ENCODE results near the gene GRID1.

Gene GRID1

GRCh38 chr10:86281396-86281795 lies 85.2 kb downstream of the GRID1 start (continued):
- no peak for TF ChIP-seq REPIN1 (tag by site-specific recombination; IDR thresholded peaks at IDR 0.05; ENCODE audit: low read depth)
- TF ChIP-seq REST (tag by site-specific recombination; IDR thresholded peaks at IDR 0.05): no peak
- TF ChIP-seq ZNF626 (tag by site-specific recombination; IDR thresholded peaks at IDR 0.05): no peak

DNA sequence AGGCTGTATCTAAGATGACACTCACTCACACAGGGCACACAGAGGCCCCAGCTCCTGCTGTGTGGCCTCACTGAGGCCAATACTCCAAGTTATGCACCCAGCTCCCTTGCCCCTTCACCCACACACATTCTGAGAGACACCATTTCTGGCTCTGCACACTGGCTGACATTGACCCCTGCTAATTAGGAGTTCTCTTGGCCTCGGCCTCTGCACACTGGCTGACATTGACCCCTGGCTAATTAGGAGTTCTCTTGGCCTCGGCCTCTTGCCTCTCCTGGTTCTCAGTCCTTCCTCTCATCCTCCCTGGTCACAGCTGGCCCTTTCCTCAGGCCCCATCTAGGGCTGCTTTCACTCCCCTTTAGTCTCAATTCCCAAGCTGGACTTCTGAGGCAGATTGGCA lies 97.3 kb downstream of the GRID1 start:
- H3K27ac ChIP-seq (ENCODE audit: extremely low read depth, low read depth, low read length): no peak overlapping the region
- ChIA-PET POLR2A (no interaction called here), CTCF (interaction anchor here (1.1 to 1.5 kb wide), 2 partner anchors 9 to 11 kb away, joined by 3 read pairs; no protein-coding TSS in a partner anchor)
- no peaks in the 10 kb centered on the region for H3K36me3 ChIP-seq (ENCODE audit: control insufficient read depth in 2 of 2, insufficient read depth in 1 of 2, low read length in 2 of 2)
- no peaks in the 10 kb centered on the region for H3K4me1 ChIP-seq (ENCODE audit: control insufficient read depth, insufficient read depth, low read length)
- no peak for TF ChIP-seq YY1 (tag by site-specific recombination; IDR thresholded peaks at IDR 0.05)
- TF ChIP-seq ZNF660 (tag by site-specific recombination; IDR thresholded peaks at IDR 0.05): no peak
- no peak for TF ChIP-seq ZNF266 (tag by site-specific recombination; IDR thresholded peaks at IDR 0.05; ENCODE audit: low read depth)
- TF ChIP-seq, protein P1, sequence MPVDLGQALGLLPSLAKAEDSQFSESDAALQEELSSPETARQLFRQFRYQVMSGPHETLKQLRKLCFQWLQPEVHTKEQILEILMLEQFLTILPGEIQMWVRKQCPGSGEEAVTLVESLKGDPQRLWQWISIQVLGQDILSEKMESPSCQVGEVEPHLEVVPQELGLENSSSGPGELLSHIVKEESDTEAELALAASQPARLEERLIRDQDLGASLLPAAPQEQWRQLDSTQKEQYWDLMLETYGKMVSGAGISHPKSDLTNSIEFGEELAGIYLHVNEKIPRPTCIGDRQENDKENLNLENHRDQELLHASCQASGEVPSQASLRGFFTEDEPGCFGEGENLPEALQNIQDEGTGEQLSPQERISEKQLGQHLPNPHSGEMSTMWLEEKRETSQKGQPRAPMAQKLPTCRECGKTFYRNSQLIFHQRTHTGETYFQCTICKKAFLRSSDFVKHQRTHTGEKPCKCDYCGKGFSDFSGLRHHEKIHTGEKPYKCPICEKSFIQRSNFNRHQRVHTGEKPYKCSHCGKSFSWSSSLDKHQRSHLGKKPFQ (tag by site-specific recombination; IDR thresholded peaks at IDR 0.05): no peak
- no peak for TF ChIP-seq RBAK (tag by site-specific recombination; IDR thresholded peaks at IDR 0.05)
- TF ChIP-seq, protein P2, sequence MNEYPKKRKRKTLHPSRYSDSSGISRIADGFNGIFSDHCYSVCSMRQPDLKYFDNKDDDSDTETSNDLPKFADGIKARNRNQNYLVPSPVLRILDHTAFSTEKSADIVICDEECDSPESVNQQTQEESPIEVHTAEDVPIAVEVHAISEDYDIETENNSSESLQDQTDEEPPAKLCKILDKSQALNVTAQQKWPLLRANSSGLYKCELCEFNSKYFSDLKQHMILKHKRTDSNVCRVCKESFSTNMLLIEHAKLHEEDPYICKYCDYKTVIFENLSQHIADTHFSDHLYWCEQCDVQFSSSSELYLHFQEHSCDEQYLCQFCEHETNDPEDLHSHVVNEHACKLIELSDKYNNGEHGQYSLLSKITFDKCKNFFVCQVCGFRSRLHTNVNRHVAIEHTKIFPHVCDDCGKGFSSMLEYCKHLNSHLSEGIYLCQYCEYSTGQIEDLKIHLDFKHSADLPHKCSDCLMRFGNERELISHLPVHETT (tag by site-specific recombination; IDR thresholded peaks at IDR 0.05): no peak
- TF ChIP-seq ZBTB21 (tag by site-specific recombination; IDR thresholded peaks at IDR 0.05): no peak
- TF ChIP-seq ZBTB26 (tag by site-specific recombination; optimal IDR thresholded peaks at IDR 0.05): no peak
- no peak for TF ChIP-seq ZNF114 (tag by site-specific recombination; IDR thresholded peaks at IDR 0.05)
- no peak for TF ChIP-seq BCL11A (tag by site-specific recombination; IDR thresholded peaks at IDR 0.05; ENCODE audit: low read depth)
- TF ChIP-seq ZNF548 (tag by site-specific recombination; IDR thresholded peaks at IDR 0.05): no peak
- TF ChIP-seq ZNF560 (tag by site-specific recombination; IDR thresholded peaks at IDR 0.05; ENCODE audit: borderline replicate concordance): no peak
- TF ChIP-seq ZNF561 (tag by site-specific recombination; IDR thresholded peaks at IDR 0.05; ENCODE audit: borderline replicate concordance): no peak
- no peak for TF ChIP-seq PBX3 (CRISPR knock-in tag; IDR thresholded peaks at IDR 0.05)
- no peak for TF ChIP-seq ZXDB (tag by site-specific recombination; IDR thresholded peaks at IDR 0.05)
- TF ChIP-seq ZSCAN5A (tag by site-specific recombination; IDR thresholded peaks at IDR 0.05): no peak
- no peak overlapping the region for H3K4me3 ChIP-seq (ENCODE audit: low read depth, low read length)
- no peaks in the 10 kb centered on the region for H3K9me3 ChIP-seq (ENCODE audit: control insufficient read depth, insufficient read depth, low read depth, low read length)
